SK-N-SH treated with all-trans-retinoic acid at 6 μM for 48 hours (cell line): ENCODE data around the gene MORF4L1.

ENCODE experiments used
- ATAC-seq: fragments of 200-7000 bp; cut with Tn5 transposase; 3 replicates; pipeline ENCODE4 v1.9.1; 2020; ENCODE audit warnings: mild to moderate bottlenecking, moderate library complexity
- ESRRG ChIP-seq: fragments of 250-450 bp; sonication (Bioruptor Pico); IDR thresholded peaks from 2 replicates; pipeline ENCODE4 v1.6.1; 2021; ENCODE audit warnings: mild to moderate bottlenecking
- GLIS3 ChIP-seq: fragments of 250-450 bp; sonication (Bioruptor Pico); IDR thresholded peaks from 2 replicates; pipeline ENCODE4 v1.5.0; 2020; ENCODE audit warnings: mild to moderate bottlenecking, moderate library complexity
- ISL1 ChIP-seq: fragments of 250-450 bp; sonication (Bioruptor Pico); IDR thresholded peaks from 2 replicates; pipeline ENCODE4 v2.1.2; 2022; ENCODE audit warnings: mild to moderate bottlenecking, moderate library complexity
- PPARA ChIP-seq: fragments of 250-450 bp; sonication (Bioruptor Pico); IDR thresholded peaks from 2 replicates; pipeline ENCODE4 v1.5.0; 2020; ENCODE audit warnings: mild to moderate bottlenecking, borderline replicate concordance
- SNAI2 ChIP-seq: fragments of 250-450 bp; sonication (Bioruptor Pico); IDR thresholded peaks from 2 replicates; pipeline ENCODE4 v1.5.0; 2020; ENCODE audit warnings: mild to moderate bottlenecking, moderate library complexity
- TCF4 ChIP-seq: fragments of 250-450 bp; sonication (Bioruptor Pico); IDR thresholded peaks from 2 replicates; pipeline ENCODE4 v1.8.0; 2021; ENCODE audit warnings: mild to moderate bottlenecking, moderate library complexity, borderline replicate concordance
- TOX ChIP-seq: fragments of 250-450 bp; sonication (Bioruptor Pico); IDR thresholded peaks from 2 replicates; pipeline ENCODE4 v1.8.0; 2021; ENCODE audit warnings: mild to moderate bottlenecking, moderate library complexity, borderline replicate concordance
- ZC3H10 ChIP-seq: fragments of 250-450 bp; sonication (Bioruptor Pico); IDR thresholded peaks from 2 replicates; pipeline ENCODE4 v1.5.1; 2021; ENCODE audit warnings: mild to moderate bottlenecking, moderate library complexity
- ZFP3 ChIP-seq: fragments of 250-450 bp; sonication (Bioruptor Pico); IDR thresholded peaks from 2 replicates; pipeline ENCODE4 v1.5.0; 2020; ENCODE audit warnings: mild to moderate bottlenecking, moderate library complexity
- ZFP30 ChIP-seq: fragments of 450-650 bp; formaldehyde crosslinking; IDR thresholded peaks from 2 replicates; pipeline ENCODE4 v1.5.0; 2022; ENCODE audit warnings: mild to moderate bottlenecking, moderate library complexity
- ZNF565 ChIP-seq: fragments of 450-650 bp; formaldehyde crosslinking; conservative IDR thresholded peaks from 2 replicates; pipeline ENCODE4 v1.5.0; 2020; ENCODE audit warnings: low read depth, mild to moderate bottlenecking, moderate library complexity
- ZNF70 ChIP-seq: fragments of 450-650 bp; formaldehyde crosslinking; IDR thresholded peaks from 2 replicates; pipeline ENCODE4 v1.5.0; 2020; ENCODE audit warnings: mild to moderate bottlenecking, moderate library complexity
- ZNF8 ChIP-seq: fragments of 450-650 bp; formaldehyde crosslinking; IDR thresholded peaks from 2 replicates; pipeline ENCODE4 v1.5.0; 2020; ENCODE audit warnings: mild to moderate bottlenecking, moderate library complexity
- TF ChIP-seq, protein P1 (sequence below): fragments of 250-450 bp; sonication (Bioruptor Pico); IDR thresholded peaks from 2 replicates; pipeline ENCODE4 v1.5.1; 2021; ENCODE audit warnings: mild to moderate bottlenecking, moderate library complexity
- TF ChIP-seq, protein P2 (sequence below): fragments of 250-450 bp; sonication (Bioruptor Pico); IDR thresholded peaks from 2 replicates; pipeline ENCODE4 v1.8.0; 2021; ENCODE audit warnings: low read depth, mild to moderate bottlenecking, moderate library complexity, borderline replicate concordance
- TF ChIP-seq, protein P3 (sequence below): fragments of 250-450 bp; sonication (Bioruptor Pico); IDR thresholded peaks from 2 replicates; pipeline ENCODE4 v1.8.0; 2020; ENCODE audit warnings: mild to moderate bottlenecking, moderate library complexity, borderline replicate concordance
- TF ChIP-seq, protein P4 (sequence below): fragments of 250-450 bp; sonication (Bioruptor Pico); IDR thresholded peaks from 2 replicates; pipeline ENCODE4 v1.5.0; 2020; ENCODE audit warnings: mild to moderate bottlenecking, moderate library complexity

Gene MORF4L1

DNA sequence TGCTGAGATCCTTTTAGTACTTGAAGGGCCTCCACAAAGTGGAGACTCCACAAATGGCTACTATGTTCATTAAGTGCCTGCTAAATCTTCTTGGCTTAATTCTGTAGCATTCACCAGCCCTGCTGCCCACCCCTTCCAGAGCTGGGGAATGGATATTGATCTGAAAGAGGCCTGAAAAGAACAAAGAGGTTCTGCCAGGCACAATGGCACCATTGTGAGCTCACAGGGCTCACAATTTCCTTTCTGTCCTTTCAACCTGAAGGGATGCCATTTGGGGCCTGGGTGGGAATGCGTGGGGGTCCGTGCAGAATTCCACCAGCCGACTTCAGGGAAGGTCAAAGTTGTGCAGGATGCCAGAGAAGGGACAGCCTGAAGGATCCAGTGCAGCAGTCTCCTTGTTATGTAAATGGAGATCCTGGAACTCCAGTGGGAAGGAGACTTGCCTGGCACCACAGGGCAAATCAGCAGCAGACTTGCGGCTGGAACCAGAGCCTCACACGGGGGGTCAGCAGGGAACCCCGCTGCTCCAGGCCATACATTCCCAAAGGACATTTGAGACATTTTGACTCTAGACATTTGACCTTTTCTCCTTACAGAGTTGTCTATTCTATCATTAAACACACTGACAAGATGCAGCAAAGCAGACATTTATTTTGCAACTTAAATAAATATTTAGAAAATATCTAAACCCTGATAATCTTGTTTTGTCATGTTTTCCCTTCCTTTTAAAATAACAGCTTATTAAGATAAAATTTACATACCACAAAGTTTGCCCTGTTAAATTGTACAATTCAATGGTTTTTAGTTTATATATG, 21.5 kb upstream of the MORF4L1 start:
- ATAC-seq: no peak
- no peak for TF ChIP-seq ZFP3 (CRISPR knock-in tag)
- no peak for TF ChIP-seq ZFP30 (CRISPR knock-in tag)
- no peak for TF ChIP-seq ZNF565 (CRISPR knock-in tag)
- no peak for TF ChIP-seq ISL1 (CRISPR knock-in tag)
- TF ChIP-seq, protein P1, sequence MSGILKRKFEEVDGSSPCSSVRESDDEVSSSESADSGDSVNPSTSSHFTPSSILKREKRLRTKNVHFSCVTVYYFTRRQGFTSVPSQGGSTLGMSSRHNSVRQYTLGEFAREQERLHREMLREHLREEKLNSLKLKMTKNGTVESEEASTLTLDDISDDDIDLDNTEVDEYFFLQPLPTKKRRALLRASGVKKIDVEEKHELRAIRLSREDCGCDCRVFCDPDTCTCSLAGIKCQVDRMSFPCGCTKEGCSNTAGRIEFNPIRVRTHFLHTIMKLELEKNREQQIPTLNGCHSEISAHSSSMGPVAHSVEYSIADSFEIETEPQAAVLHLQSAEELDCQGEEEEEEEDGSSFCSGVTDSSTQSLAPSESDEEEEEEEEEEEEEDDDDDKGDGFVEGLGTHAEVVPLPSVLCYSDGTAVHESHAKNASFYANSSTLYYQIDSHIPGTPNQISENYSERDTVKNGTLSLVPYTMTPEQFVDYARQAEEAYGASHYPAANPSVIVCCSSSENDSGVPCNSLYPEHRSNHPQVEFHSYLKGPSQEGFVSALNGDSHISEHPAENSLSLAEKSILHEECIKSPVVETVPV (CRISPR knock-in tag): no peak
- TF ChIP-seq GLIS3 (CRISPR knock-in tag): no peak
- TF ChIP-seq ESRRG (CRISPR knock-in tag): no peak
- no peak for TF ChIP-seq ZNF8 (CRISPR knock-in tag)
- TF ChIP-seq ZNF70 (CRISPR knock-in tag): no peak
- TF ChIP-seq, protein P2, sequence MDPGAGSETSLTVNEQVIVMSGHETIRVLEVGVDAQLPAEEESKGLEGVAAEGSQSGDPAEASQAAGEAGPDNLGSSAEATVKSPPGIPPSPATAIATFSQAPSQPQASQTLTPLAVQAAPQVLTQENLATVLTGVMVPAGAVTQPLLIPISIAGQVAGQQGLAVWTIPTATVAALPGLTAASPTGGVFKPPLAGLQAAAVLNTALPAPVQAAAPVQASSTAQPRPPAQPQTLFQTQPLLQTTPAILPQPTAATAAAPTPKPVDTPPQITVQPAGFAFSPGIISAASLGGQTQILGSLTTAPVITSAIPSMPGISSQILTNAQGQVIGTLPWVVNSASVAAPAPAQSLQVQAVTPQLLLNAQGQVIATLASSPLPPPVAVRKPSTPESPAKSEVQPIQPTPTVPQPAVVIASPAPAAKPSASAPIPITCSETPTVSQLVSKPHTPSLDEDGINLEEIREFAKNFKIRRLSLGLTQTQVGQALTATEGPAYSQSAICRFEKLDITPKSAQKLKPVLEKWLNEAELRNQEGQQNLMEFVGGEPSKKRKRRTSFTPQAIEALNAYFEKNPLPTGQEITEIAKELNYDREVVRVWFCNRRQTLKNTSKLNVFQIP: no peak
- TF ChIP-seq SNAI2: no peak
- no peak for TF ChIP-seq TCF4 (CRISPR knock-in tag)
- TF ChIP-seq, protein P3, sequence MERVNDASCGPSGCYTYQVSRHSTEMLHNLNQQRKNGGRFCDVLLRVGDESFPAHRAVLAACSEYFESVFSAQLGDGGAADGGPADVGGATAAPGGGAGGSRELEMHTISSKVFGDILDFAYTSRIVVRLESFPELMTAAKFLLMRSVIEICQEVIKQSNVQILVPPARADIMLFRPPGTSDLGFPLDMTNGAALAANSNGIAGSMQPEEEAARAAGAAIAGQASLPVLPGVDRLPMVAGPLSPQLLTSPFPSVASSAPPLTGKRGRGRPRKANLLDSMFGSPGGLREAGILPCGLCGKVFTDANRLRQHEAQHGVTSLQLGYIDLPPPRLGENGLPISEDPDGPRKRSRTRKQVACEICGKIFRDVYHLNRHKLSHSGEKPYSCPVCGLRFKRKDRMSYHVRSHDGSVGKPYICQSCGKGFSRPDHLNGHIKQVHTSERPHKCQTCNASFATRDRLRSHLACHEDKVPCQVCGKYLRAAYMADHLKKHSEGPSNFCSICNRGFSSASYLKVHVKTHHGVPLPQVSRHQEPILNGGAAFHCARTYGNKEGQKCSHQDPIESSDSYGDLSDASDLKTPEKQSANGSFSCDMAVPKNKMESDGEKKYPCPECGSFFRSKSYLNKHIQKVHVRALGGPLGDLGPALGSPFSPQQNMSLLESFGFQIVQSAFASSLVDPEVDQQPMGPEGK: no peak

DNA sequence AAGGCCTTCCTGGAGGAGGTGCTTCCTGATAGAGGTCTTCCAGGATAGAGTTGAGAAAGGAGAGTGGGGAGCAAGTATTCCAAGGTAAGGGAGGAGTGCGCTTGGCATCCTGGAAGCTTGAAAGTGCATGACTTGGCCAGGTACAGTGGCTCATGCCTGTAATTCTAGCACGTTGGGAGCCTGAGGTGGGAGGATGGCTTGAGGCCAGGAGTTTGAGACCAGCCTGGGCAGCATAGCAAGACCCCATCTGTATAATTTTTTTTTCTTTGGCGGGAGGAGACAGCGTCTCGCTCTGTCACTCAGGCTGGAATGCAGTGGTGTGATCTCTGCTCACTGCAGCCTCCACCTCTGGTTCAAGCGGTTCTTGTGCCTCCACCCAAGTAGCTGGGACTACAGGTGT, 19.2 kb upstream of the MORF4L1 start:
- TF ChIP-seq TCF4 (CRISPR knock-in tag): no peak
- TF ChIP-seq ZNF70 (CRISPR knock-in tag): no peak
- TF ChIP-seq ZC3H10 (CRISPR knock-in tag): no peak
- TF ChIP-seq, protein P1 (CRISPR knock-in tag): no peak
- no peak for TF ChIP-seq GLIS3 (CRISPR knock-in tag)
- no peak for TF ChIP-seq PPARA (CRISPR knock-in tag)
- no peak for TF ChIP-seq ZNF565 (CRISPR knock-in tag)
- TF ChIP-seq ZNF8 (CRISPR knock-in tag): no peak
- no peak for TF ChIP-seq TOX (CRISPR knock-in tag)
- TF ChIP-seq, protein P4, sequence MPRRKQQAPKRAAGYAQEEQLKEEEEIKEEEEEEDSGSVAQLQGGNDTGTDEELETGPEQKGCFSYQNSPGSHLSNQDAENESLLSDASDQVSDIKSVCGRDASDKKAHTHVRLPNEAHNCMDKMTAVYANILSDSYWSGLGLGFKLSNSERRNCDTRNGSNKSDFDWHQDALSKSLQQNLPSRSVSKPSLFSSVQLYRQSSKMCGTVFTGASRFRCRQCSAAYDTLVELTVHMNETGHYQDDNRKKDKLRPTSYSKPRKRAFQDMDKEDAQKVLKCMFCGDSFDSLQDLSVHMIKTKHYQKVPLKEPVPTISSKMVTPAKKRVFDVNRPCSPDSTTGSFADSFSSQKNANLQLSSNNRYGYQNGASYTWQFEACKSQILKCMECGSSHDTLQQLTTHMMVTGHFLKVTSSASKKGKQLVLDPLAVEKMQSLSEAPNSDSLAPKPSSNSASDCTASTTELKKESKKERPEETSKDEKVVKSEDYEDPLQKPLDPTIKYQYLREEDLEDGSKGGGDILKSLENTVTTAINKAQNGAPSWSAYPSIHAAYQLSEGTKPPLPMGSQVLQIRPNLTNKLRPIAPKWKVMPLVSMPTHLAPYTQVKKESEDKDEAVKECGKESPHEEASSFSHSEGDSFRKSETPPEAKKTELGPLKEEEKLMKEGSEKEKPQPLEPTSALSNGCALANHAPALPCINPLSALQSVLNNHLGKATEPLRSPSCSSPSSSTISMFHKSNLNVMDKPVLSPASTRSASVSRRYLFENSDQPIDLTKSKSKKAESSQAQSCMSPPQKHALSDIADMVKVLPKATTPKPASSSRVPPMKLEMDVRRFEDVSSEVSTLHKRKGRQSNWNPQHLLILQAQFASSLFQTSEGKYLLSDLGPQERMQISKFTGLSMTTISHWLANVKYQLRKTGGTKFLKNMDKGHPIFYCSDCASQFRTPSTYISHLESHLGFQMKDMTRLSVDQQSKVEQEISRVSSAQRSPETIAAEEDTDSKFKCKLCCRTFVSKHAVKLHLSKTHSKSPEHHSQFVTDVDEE (CRISPR knock-in tag): no peak
- TF ChIP-seq, protein P2: no peak
- no peak for TF ChIP-seq ISL1 (CRISPR knock-in tag)
- no peak for ATAC-seq
